G401.6 (cell line): ENCODE data around the gene ATCAY.
"Not testable (repeated sequence)": the region's sequence is repeated elsewhere in the genome, so short reads cannot be mapped to it uniquely, and the experiment has no call there.

Experiments used
- FAIRE-seq: peaks from 2 replicates; lab custom pipeline; 2012; peaks lifted over from hg19 to GRCh38; lab: Jason Lieb, UNC

Gene ATCAY

GRCh38 chr19:3902317-3902973 lies 22.0 kb downstream of the ATCAY start:
- FAIRE-seq = no peak

DNA sequence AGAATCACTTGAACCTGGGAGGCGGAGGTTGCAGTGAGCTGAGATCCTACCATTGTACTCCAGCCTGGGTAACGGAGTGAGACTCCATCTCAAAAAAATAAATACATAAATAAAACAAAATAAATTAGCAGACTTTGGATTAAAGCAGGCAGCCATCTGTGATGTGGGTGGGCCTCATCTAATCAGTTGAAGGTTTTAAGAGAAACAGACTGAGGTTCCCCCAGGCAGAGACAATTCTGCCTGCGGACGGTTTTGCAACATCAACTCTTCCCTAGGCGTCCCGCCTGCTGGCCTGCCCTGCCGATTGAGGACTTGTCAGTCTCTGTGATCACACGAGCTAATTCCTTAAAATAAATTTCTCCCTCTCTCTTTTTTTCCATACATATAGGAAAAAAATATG lies 23.7 kb downstream of the ATCAY start:
- FAIRE-seq = no peak

- no peak for FAIRE-seq
These were observed 27.3 kb downstream of the ATCAY start for GRCh38 chr19:3907626-3908265.

DNA sequence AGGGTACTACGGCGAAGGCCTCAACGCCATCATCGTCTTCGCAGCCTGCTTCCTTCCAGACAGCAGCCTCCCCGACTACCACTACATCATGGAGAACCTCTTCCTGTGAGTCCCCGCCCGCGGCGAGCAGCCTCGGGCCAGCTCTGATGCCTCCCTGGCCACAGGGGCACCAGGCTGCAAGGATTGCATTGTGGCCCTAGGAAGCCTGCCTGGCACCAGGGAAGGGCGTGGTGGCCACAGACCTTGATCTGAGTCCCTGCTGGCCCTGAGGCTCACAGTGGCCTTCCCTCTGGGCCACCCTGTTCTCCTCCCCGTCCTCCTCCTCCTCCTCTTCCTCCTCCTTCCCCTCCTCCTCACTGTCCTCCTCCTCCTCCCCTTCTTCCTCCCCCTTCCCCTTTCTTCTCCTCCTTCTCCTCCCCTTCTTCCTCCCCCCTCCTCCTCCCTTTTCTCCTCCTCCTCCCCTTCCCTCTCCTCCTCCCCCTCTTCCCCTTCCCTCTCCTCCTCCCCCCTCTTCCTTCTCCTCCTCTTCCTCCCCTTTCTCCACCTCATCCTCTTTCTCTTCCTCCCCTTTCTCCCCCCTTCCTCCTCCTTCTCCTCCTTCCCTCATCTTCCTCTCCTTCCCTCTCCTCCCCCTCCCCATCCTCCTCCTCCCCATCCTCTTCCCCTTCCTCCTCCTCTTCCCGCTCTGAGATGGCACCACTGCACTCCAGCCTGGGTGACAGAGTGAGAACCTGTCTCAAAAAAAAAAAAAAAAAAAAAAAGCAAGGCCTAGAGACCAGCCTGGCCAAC lies 28.0 kb downstream of the ATCAY start:
- FAIRE-seq = no peak

GRCh38 chr19:3910105-3910504 lies 29.6 kb downstream of the ATCAY start:
- FAIRE-seq = no peak

DNA sequence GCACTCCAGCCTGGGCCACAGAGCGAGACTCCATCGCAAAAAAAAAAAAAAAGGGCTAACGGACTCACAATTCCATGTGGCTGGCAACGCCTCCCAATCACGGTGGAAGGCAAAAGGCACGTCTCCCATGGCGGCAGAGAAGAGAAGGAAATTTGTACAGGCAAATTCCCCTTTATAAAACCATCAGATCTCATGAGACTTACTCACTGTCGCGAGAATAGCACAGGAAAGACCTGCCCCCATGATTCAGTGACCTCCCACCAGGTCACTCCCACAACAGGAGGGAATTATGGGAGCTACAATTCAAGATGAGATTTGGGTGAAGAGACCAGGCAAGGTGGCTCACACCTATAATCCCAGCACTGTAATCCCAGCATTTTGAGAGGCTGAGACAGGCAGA lies 33.7 kb downstream of the ATCAY start:
- no peak for FAIRE-seq

- no peak for FAIRE-seq
These were observed 35.5 kb downstream of the ATCAY start for GRCh38 chr19:3916033-3916432.

- no peak for FAIRE-seq
These were observed 39.3 kb downstream of the ATCAY start for GRCh38 chr19:3919793-3920192.

- no peak for FAIRE-seq
These were observed 42.7 kb downstream of the ATCAY start for GRCh38 chr19:3923096-3923758.

GRCh38 chr19:3923912-3924311 lies 43.4 kb downstream of the ATCAY start:
- FAIRE-seq = no peak

GRCh38 chr19:3931041-3931440 lies 50.6 kb downstream of the ATCAY start:
- no peak for FAIRE-seq

- peak; percentile 97 for FAIRE-seq
These were observed 52.7 kb downstream of the ATCAY start, which contains the start of gene NMRK2 for GRCh38 chr19:3932931-3933810. NMRK2 (plus strand) TSS chr19:3933069; CDS start chr19:3933672, 603 bp downstream.

GRCh38 chr19:3936506-3937442 lies 56.3 kb downstream of the ATCAY start:
- no peak for FAIRE-seq

DNA sequence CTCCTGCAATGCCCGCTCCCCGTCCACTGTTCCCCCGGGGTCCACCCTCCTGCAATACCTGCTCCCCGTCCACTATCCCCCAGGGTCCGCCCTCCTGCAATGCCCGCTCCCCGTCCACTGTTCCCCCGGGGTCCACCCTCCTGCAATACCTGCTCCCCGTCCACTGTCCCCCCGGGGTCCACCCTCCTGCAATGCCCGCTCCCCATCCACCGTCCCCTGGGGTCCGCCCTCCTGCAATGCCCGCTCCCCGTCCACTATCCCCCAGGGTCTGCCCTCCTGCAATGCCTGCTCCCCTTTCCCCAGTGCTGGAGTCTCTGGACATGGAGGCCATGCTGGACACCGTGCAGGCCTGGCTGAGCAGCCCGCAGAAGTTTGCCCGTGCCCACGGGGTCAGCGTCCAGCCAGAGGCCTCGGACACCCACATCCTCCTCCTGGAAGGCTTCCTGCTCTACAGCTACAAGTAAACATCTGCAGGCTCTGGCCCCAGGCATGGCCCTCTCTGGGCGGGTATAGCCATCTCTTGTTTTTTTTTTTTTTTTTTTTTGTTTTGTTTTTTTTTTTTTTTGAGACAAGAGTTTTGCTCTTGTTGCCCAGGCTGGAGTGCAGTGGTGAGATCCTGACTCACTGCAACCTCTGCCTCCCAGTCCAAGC lies 57.9 kb downstream of the ATCAY start:
- FAIRE-seq = not testable (repeated sequence)

DNA sequence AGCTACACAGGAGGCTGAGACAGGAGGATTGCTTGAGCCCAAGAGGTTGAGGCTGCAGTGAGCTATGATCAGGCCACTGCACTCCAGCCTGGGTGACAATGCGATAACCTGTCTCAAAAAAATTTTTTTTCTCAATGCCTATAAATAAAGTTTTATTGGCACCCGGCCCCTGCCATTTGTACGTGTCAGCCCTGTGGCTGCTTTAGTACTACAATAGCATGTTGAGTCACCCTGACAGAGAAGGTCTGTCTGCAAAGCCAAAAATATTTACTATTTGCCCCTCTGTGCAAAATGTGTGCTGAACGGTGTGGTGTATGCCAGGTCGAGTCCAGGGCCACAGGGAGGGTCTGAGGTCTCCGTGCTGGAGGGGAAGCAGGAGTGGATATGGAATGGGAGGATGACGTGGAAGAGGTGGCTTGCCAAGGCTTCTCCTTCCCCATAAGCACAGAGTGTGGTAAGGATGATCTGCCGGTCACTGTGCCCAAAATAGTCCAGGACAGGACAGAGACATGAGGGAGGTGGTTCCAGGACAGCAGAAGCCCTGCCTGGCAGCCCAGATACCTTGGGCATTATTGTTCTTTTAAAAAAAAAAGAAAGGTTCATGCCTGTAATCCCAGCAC lies 62.4 kb downstream of the ATCAY start:
- no peak for FAIRE-seq

- FAIRE-seq = peak; percentile 31
These were observed 63.7 kb downstream of the ATCAY start for GRCh38 chr19:3944018-3944721.

GRCh38 chr19:3945838-3946237 lies 65.4 kb downstream of the ATCAY start:
- peak; percentile 92 for FAIRE-seq

GRCh38 chr19:3947316-3947933 lies 66.9 kb downstream of the ATCAY start:
- not testable (repeated sequence) for FAIRE-seq
